ENCODE measurements around the gene SCLY. TPM values are rescaled to one million over a fixed set of nuclear protein-coding genes. Genes with fewer than 3 reads are reported as not detected.

SCLY gene
- polyA plus RNA-seq, 2 donors: 6.3 to 6.6 TPM

GRCh38 chr2:238122287-238123217, 61.8 kb downstream of the SCLY start:
- 86 to 87% methylated on average over 29 of the region's 29 CpGs for WGBS, 2 donors
- peaks cover 0 to 7% of the 10 kb centered on the region in 2 donors for H3K4me1 ChIP-seq (ENCODE audit: control insufficient read depth in 2 of 2, insufficient read depth in 2 of 2, low read length in 1 of 2)
- no peaks in the 10 kb centered on the region for H3K36me3 ChIP-seq (ENCODE audit: control insufficient read depth in 2 of 2, insufficient read depth in 2 of 2, low read length in 1 of 2)
- H3K27me3 ChIP-seq (ENCODE audit: control insufficient read depth in 1 of 2, insufficient read depth in 2 of 2, low read length in 2 of 2): no peaks in the 10 kb centered on the region
- H3K27ac ChIP-seq (ENCODE audit: low read depth in 2 of 2, low read length in 1 of 2): no peak overlapping the region
- no peak overlapping the region for H3K4me3 ChIP-seq (ENCODE audit: low read depth in 1 of 2, low read length in 2 of 2)
- no peaks in the 10 kb centered on the region for H3K9me3 ChIP-seq (ENCODE audit: control insufficient read depth in 2 of 2, insufficient read depth in 1 of 2, low read depth in 1 of 2, low read length in 1 of 2)

GRCh38 chr2:238123218-238123971, 62.6 kb downstream of the SCLY start:
- H3K27ac ChIP-seq (ENCODE audit: low read depth in 2 of 2, low read length in 1 of 2): no peak overlapping the region
- 81 to 82% methylated on average over 22 of the region's 22 CpGs for WGBS, 2 donors
- H3K36me3 ChIP-seq (ENCODE audit: control insufficient read depth in 2 of 2, insufficient read depth in 2 of 2, low read length in 1 of 2): no peaks in the 10 kb centered on the region

GRCh38 chr2:238123991-238124470, 63.2 kb downstream of the SCLY start:
- Histone ChIP-seq H3K27ac (ENCODE audit: low read depth in 2 of 2, low read length in 1 of 2) (no peak overlapping the region), H3K36me3 (ENCODE audit: control insufficient read depth in 2 of 2, insufficient read depth in 2 of 2, low read length in 1 of 2) (no peaks in the 10 kb centered on the region), H3K9me3 (ENCODE audit: control insufficient read depth in 2 of 2, insufficient read depth in 1 of 2, low read depth in 1 of 2, low read length in 1 of 2) (no peaks in the 10 kb centered on the region), H3K4me3 (ENCODE audit: low read depth in 1 of 2, low read length in 2 of 2) (no peak overlapping the region), H3K4me1 (ENCODE audit: control insufficient read depth in 2 of 2, insufficient read depth in 2 of 2, low read length in 1 of 2) (peaks cover 0 to 7% of the 10 kb centered on the region in 2 donors), H3K27me3 (ENCODE audit: control insufficient read depth in 1 of 2, insufficient read depth in 2 of 2, low read length in 2 of 2) (no peaks in the 10 kb centered on the region)
- 76 to 77% methylated on average over 14 of the region's 14 CpGs for WGBS, 2 donors

More at GRCh38 chr2:238123218-238123971, 62.6 kb downstream of the SCLY start:
- H3K4me1 ChIP-seq (ENCODE audit: control insufficient read depth in 2 of 2, insufficient read depth in 2 of 2, low read length in 1 of 2): peaks cover 0 to 7% of the 10 kb centered on the region in 2 donors
- no peaks in the 10 kb centered on the region for H3K9me3 ChIP-seq (ENCODE audit: control insufficient read depth in 2 of 2, insufficient read depth in 1 of 2, low read depth in 1 of 2, low read length in 1 of 2)
- no peak overlapping the region for H3K4me3 ChIP-seq (ENCODE audit: low read depth in 1 of 2, low read length in 2 of 2)
- H3K27me3 ChIP-seq (ENCODE audit: control insufficient read depth in 1 of 2, insufficient read depth in 2 of 2, low read length in 2 of 2): no peaks in the 10 kb centered on the region

GRCh38 chr2:238124488-238125126, 63.8 kb downstream of the SCLY start:
- no peaks in the 10 kb centered on the region for H3K9me3 ChIP-seq (ENCODE audit: control insufficient read depth in 2 of 2, insufficient read depth in 1 of 2, low read depth in 1 of 2, low read length in 1 of 2)

GRCh38 chr2:238125127-238125885, 64.5 kb downstream of the SCLY start:
- Histone ChIP-seq H3K36me3 (ENCODE audit: control insufficient read depth in 2 of 2, insufficient read depth in 2 of 2, low read length in 1 of 2) (no peaks in the 10 kb centered on the region), H3K4me3 (ENCODE audit: low read depth in 1 of 2, low read length in 2 of 2) (no peak overlapping the region), H3K4me1 (ENCODE audit: control insufficient read depth in 2 of 2, insufficient read depth in 2 of 2, low read length in 1 of 2) (peaks cover 0 to 7% of the 10 kb centered on the region in 2 donors), H3K27me3 (ENCODE audit: control insufficient read depth in 1 of 2, insufficient read depth in 2 of 2, low read length in 2 of 2) (no peaks in the 10 kb centered on the region), H3K9me3 (ENCODE audit: control insufficient read depth in 2 of 2, insufficient read depth in 1 of 2, low read depth in 1 of 2, low read length in 1 of 2) (no peaks in the 10 kb centered on the region), H3K27ac (ENCODE audit: low read depth in 2 of 2, low read length in 1 of 2) (no peak overlapping the region)
- 89 to 92% methylated on average over 19 to 20 of the region's 20 CpGs for WGBS, 2 donors

More at GRCh38 chr2:238124488-238125126, 63.8 kb downstream of the SCLY start:
- Histone ChIP-seq H3K4me1 (ENCODE audit: control insufficient read depth in 2 of 2, insufficient read depth in 2 of 2, low read length in 1 of 2) (peaks cover 0 to 7% of the 10 kb centered on the region in 2 donors), H3K36me3 (ENCODE audit: control insufficient read depth in 2 of 2, insufficient read depth in 2 of 2, low read length in 1 of 2) (no peaks in the 10 kb centered on the region), H3K27ac (ENCODE audit: low read depth in 2 of 2, low read length in 1 of 2) (no peak overlapping the region), H3K4me3 (ENCODE audit: low read depth in 1 of 2, low read length in 2 of 2) (no peak overlapping the region), H3K27me3 (ENCODE audit: control insufficient read depth in 1 of 2, insufficient read depth in 2 of 2, low read length in 2 of 2) (no peaks in the 10 kb centered on the region)
- 90 to 94% methylated on average over 19 of the region's 19 CpGs for WGBS, 2 donors

GRCh38 chr2:238126338-238126737, 65.5 kb downstream of the SCLY start:
- H3K4me1 ChIP-seq (ENCODE audit: control insufficient read depth in 2 of 2, insufficient read depth in 2 of 2, low read length in 1 of 2): peaks cover 0 to 7% of the 10 kb centered on the region in 2 donors
- 93% methylated on average over 2 of the region's 2 CpGs for WGBS, 2 donors
- no peaks in the 10 kb centered on the region for H3K9me3 ChIP-seq (ENCODE audit: control insufficient read depth in 2 of 2, insufficient read depth in 1 of 2, low read depth in 1 of 2, low read length in 1 of 2)
- no peak overlapping the region for H3K27ac ChIP-seq (ENCODE audit: low read depth in 2 of 2, low read length in 1 of 2)
- H3K4me3 ChIP-seq (ENCODE audit: low read depth in 1 of 2, low read length in 2 of 2): no peak overlapping the region
- no peaks in the 10 kb centered on the region for H3K36me3 ChIP-seq (ENCODE audit: control insufficient read depth in 2 of 2, insufficient read depth in 2 of 2, low read length in 1 of 2)
- H3K27me3 ChIP-seq (ENCODE audit: control insufficient read depth in 1 of 2, insufficient read depth in 2 of 2, low read length in 2 of 2): no peaks in the 10 kb centered on the region

GRCh38 chr2:238126775-238127164, 66.0 kb downstream of the SCLY start:
- WGBS, 2 donors: 78 to 81% methylated on average over 2 of the region's 2 CpGs
- Histone ChIP-seq H3K4me3 (ENCODE audit: low read depth in 1 of 2, low read length in 2 of 2) (no peak overlapping the region), H3K36me3 (ENCODE audit: control insufficient read depth in 2 of 2, insufficient read depth in 2 of 2, low read length in 1 of 2) (no peaks in the 10 kb centered on the region)

GRCh38 chr2:238127165-238128060, 66.6 kb downstream of the SCLY start:
- H3K36me3 ChIP-seq (ENCODE audit: control insufficient read depth in 2 of 2, insufficient read depth in 2 of 2, low read length in 1 of 2): no peaks in the 10 kb centered on the region
- no peaks in the 10 kb centered on the region for H3K9me3 ChIP-seq (ENCODE audit: control insufficient read depth in 2 of 2, insufficient read depth in 1 of 2, low read depth in 1 of 2, low read length in 1 of 2)
- 48 to 50% methylated on average over 33 to 36 of the region's 36 CpGs for WGBS, 2 donors
- no peaks in the 10 kb centered on the region for H3K27me3 ChIP-seq (ENCODE audit: control insufficient read depth in 1 of 2, insufficient read depth in 2 of 2, low read length in 2 of 2)
- no peak overlapping the region for H3K27ac ChIP-seq (ENCODE audit: low read depth in 2 of 2, low read length in 1 of 2)
- H3K4me1 ChIP-seq (ENCODE audit: control insufficient read depth in 2 of 2, insufficient read depth in 2 of 2, low read length in 1 of 2): peaks cover 0 to 7% of the 10 kb centered on the region in 2 donors
- no peak overlapping the region for H3K4me3 ChIP-seq (ENCODE audit: low read depth in 1 of 2, low read length in 2 of 2)

More at GRCh38 chr2:238126775-238127164, 66.0 kb downstream of the SCLY start:
- Histone ChIP-seq H3K27me3 (ENCODE audit: control insufficient read depth in 1 of 2, insufficient read depth in 2 of 2, low read length in 2 of 2) (no peaks in the 10 kb centered on the region), H3K9me3 (ENCODE audit: control insufficient read depth in 2 of 2, insufficient read depth in 1 of 2, low read depth in 1 of 2, low read length in 1 of 2) (no peaks in the 10 kb centered on the region), H3K27ac (ENCODE audit: low read depth in 2 of 2, low read length in 1 of 2) (no peak overlapping the region), H3K4me1 (ENCODE audit: control insufficient read depth in 2 of 2, insufficient read depth in 2 of 2, low read length in 1 of 2) (peaks cover 0 to 7% of the 10 kb centered on the region in 2 donors)

Measured in esophagus (tissue), 2 donors.